GM12875 (cell line): ENCODE data around the gene UCK1.

Experiments
- H3K4me3 ChIP-seq: one replicate; pipeline ENCODE4 v1.5.1; 2011; ENCODE audit warnings: low read depth, low read length, control low read depth
- CTCF ChIP-seq: IDR thresholded peaks from 2 replicates; pipeline ENCODE4 v1.5.1; 2011; ENCODE audit warnings: low read depth, mild to moderate bottlenecking, control low read depth, inconsistent platforms, low read length, moderate library complexity, borderline replicate concordance; ENCODE audit not compliant: insufficient read depth

Gene UCK1

GRCh38 chr9:131511416-131511815, 19.6 kb downstream of the UCK1 start:
- H3K4me3 ChIP-seq, result no peak overlapping the region
- TF ChIP-seq CTCF, result no peak

GRCh38 chr9:131505012-131505411, 26.1 kb downstream of the UCK1 start:
- TF ChIP-seq CTCF, result no peak
- H3K4me3 ChIP-seq, result no peak overlapping the region

- TF ChIP-seq CTCF, result no peak
- H3K4me3 ChIP-seq, result peak overlapping the region; percentile 99
Measured at GRCh38 chr9:131503626-131504465, 27.2 kb downstream of the UCK1 start.

- no peak for TF ChIP-seq CTCF
- peak within 1 kb of the TSS; percentile 99 for H3K4me3 ChIP-seq
Measured at GRCh38 chr9:131502781-131503625, 28.1 kb downstream of the UCK1 start, which contains the start of gene POMT1. Gene POMT1 (plus strand): TSS chr9:131502918. CDS start chr9:131504219, 1,301 bp downstream.

GRCh38 chr9:131500939-131501541, 30.0 kb downstream of the UCK1 start:
- TF ChIP-seq CTCF, result no peak
- no peak overlapping the region for H3K4me3 ChIP-seq

GRCh38 chr9:131500377-131500776, 30.7 kb downstream of the UCK1 start:
- TF ChIP-seq CTCF, result no peak
- no peak overlapping the region for H3K4me3 ChIP-seq
